Measurements from ENCODE around the gene CDK1.

- TF ChIP-seq, protein P1, sequence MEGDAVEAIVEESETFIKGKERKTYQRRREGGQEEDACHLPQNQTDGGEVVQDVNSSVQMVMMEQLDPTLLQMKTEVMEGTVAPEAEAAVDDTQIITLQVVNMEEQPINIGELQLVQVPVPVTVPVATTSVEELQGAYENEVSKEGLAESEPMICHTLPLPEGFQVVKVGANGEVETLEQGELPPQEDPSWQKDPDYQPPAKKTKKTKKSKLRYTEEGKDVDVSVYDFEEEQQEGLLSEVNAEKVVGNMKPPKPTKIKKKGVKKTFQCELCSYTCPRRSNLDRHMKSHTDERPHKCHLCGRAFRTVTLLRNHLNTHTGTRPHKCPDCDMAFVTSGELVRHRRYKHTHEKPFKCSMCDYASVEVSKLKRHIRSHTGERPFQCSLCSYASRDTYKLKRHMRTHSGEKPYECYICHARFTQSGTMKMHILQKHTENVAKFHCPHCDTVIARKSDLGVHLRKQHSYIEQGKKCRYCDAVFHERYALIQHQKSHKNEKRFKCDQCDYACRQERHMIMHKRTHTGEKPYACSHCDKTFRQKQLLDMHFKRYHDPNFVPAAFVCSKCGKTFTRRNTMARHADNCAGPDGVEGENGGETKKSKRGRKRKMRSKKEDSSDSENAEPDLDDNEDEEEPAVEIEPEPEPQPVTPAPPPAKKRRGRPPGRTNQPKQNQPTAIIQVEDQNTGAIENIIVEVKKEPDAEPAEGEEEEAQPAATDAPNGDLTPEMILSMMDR (optimal IDR thresholded peaks at IDR 0.05 in 1 of 3, IDR thresholded peaks at IDR 0.05 in 1 of 3, conservative IDR thresholded peaks at IDR 0.05 in 1 of 3; ENCODE audit: extremely low read depth in 1 of 3, insufficient read depth in 2 of 3, low read length in 3 of 3) = no peak
- no peak for TF ChIP-seq EZH2 (IDR thresholded peaks at IDR 0.05; ENCODE audit: low read length)
Measured at GRCh38 chr10:60777696-60778213, 523 bp upstream of the CDK1 start.
